Esophagus muscularis mucosa (tissue), 4 donors: ENCODE data around the gene POFUT2.

Source experiments
- EP300 ChIP-seq: sonication (generic); formaldehyde crosslinking; IDR thresholded peaks from one replicate; pipeline ENCODE4 v1.6.1; 2017; ENCODE audit warnings: antibody characterized with exemption
- POLR2A ChIP-seq: fragments of 450-650 bp; IDR thresholded peaks from one replicate; pipeline ENCODE4 v1.6.1; 2017; ENCODE audit warnings: antibody characterized with exemption, moderate library complexity, mild to moderate bottlenecking, low read depth
- POLR2AphosphoS5 ChIP-seq, 2 donors: sonication (generic); formaldehyde crosslinking; IDR thresholded peaks; one replicate each; pipeline ENCODE4 v1.6.1; 2017; ENCODE audit warnings: antibody characterized with exemption in 2 of 2
- TF ChIP-seq, protein P1 (sequence below), 3 experiments: fragments of 200-600 bp in 2 of 3; fragments of 450-650 bp in 1 of 3; sonication (generic) in 2 of 3; IDR thresholded peaks; one replicate each; pipeline ENCODE4 v1.5.1; 2017 to 2019; ENCODE audit warnings: antibody characterized with exemption in 3 of 3, mild to moderate bottlenecking in 2 of 3, moderate library complexity in 1 of 3

GRCh38 chr21:45231705-45232104 is 56.0 kb downstream of the POFUT2 start:
- TF ChIP-seq, protein P1, sequence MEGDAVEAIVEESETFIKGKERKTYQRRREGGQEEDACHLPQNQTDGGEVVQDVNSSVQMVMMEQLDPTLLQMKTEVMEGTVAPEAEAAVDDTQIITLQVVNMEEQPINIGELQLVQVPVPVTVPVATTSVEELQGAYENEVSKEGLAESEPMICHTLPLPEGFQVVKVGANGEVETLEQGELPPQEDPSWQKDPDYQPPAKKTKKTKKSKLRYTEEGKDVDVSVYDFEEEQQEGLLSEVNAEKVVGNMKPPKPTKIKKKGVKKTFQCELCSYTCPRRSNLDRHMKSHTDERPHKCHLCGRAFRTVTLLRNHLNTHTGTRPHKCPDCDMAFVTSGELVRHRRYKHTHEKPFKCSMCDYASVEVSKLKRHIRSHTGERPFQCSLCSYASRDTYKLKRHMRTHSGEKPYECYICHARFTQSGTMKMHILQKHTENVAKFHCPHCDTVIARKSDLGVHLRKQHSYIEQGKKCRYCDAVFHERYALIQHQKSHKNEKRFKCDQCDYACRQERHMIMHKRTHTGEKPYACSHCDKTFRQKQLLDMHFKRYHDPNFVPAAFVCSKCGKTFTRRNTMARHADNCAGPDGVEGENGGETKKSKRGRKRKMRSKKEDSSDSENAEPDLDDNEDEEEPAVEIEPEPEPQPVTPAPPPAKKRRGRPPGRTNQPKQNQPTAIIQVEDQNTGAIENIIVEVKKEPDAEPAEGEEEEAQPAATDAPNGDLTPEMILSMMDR (IDR thresholded peaks at IDR 0.05), result no peak
- TF ChIP-seq POLR2AphosphoS5 (IDR thresholded peaks at IDR 0.05) (no peak), POLR2A (no peak), EP300 (no peak)
